GM18508 (cell line): Measurements from ENCODE around the gene CHST11.
"Not testable (repeated sequence)": the region's sequence is repeated elsewhere in the genome, so short reads cannot be mapped to it uniquely, and the experiment has no call there.

Experiments
- ATAC-seq: cut with Tn5 transposase; IDR thresholded peaks from one replicate; pipeline ENCODE4 v1.9.1; 2021; ENCODE audit warnings: moderate number of reproducible peaks; ENCODE audit not compliant: insufficient read depth, unreplicated experiment

Gene CHST11

DNA sequence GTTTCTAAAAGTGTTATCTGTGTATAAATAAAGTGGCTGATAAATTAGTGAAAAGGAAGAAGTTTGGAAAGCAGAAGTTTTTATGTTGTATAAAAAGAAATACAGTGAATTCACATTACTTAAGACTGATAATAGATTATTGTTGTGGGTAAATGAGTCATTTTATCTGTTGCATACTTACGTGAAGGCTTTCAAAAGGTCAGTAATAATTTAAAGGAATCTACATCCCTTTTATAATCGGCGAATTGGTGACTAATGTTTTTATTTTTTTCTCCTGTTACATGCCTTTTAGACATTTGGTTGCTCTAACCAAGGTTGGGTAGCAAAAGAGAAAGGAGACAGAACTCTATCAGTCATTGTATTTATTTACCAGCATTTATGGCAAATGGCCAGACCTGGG lies 345.5 kb downstream of the CHST11 start:
- no peak for ATAC-seq

DNA sequence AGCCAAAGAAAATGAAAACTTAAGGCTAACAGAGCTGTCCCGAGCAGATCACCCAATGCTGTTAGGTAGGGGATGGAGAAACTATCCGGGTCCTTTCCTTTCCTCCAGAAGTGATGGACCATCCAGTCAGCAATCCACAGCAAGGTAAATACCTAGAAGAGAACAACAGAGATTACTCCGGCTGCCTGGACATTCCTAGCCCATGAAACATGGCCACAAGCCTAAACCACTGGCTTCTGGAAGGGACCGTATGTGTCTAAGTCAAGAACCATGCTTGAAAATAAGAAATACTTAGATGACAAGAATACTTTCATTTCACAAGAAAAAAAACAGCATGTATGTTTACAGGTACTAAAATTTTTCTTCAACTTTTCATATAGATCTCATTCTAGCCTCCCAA lies 348.4 kb downstream of the CHST11 start:
- ATAC-seq = no peak

DNA sequence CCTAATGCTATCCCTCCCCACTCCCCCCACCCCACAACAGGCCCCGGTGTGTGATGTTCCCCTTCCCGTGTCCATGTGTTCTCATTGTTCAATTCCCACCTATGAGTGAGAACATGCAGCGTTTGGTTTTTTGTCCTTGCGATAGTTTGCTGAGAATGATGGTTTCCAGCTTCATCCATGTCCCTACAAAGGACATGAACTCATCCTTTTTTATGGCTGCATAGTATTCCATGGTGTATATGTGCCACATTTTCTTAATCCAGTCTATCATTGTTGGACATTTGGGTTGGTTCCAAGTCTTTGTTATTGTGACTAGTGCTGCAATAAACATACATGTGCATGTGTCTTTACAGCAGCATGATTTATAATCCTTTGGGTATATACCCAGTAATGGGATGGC lies 349.4 kb downstream of the CHST11 start:
- ATAC-seq = not testable (repeated sequence)

DNA sequence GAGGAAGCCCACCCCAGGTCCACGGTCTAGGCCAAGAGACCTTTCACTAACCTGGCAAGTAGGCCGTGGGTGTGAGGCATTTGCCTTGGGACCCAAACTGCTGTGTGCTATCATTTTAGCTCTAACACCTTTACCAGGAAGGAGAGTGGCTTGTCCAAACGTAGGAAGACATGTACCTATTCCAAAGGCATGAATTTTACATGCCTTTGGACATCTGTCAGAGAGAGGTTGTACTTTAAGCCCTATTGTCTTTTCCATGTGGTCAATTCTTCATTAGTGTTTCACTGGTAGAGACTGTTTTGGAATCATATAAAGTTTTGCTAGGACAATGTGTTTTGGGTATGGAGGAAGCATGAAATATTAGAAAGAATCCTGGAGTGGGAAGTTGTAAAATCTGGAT lies 352.5 kb downstream of the CHST11 start:
- ATAC-seq = no peak

DNA sequence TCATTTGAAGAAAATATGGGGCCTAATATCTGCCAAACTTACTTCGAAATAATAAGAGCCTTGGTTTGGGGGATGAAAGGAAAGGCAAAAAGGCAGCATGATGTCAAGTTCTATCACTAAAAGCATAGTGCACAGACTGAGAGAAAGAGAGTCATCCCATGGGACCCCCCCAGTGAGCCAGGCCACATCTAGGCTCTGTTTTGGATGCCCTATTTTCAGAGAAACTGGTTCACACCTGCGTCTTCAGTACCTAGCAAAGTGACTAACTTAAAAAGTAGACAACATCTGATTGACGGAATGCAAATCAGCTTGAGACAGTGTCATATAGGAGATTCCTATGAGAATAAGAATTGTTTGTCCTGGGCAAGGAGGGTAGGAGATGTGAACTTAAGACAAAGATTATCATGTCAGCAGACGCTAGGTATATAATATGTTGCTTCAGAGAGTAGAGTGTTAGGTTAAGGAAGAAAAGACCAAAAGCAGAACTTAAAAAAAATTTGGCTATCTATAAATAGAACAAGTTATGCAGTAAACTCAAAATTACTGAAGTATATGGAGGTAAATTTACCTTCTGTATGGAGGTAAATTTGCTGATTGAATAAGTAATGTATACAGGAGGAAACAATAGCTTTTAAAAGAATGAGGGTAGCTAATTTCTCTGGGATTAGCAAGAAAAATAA lies 353.1 kb downstream of the CHST11 start:
- no peak for ATAC-seq
